ENCODE measurements around the gene GIGYF1.

DNA sequence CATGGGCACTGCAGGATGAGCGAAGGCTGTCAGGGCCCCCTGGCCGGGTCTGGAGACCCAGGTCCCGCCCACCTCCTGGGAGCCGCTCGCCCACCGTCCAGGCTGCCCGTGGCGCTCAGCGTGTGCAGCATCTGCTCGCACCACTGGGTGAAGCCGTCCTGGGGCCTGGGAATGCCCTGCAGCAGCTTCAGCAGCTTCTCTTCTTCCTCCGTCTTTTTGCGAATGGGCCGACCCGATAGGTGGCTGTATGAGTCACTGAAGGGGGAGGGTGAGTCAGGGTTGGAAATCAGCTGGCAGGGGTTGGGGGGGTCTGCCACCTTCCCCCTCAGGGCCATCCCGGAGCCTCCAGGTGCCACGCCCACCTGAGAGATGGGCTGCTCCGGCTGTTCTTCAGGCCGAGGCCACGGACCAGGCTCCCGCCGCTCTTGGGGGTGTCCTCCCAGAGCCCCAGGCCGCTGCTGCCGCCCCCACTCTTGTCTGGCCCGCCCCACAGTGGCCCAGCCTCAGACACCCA is 11.8 kb downstream of the GIGYF1 start:
- TF ChIP-seq POLR2AphosphoS5 (IDR thresholded peaks at IDR 0.05; ENCODE audit: borderline replicate concordance, low read depth, low read length) (no peak), EZH2 (IDR thresholded peaks at IDR 0.05) (no peak), FOXP2 (optimal IDR thresholded peaks at IDR 0.05; ENCODE audit: control extremely low read depth, extremely low read length, insufficient read depth) (no peak)
